Purkinje cell (primary cell): ENCODE measurements around the gene SELENOF. TPM values are rescaled to one million over a fixed set of nuclear protein-coding genes. Genes with fewer than 3 reads are reported as not detected.

Experiments
- polyA plus RNA-seq: library from polyadenylated mRNA; unstranded; fragments of >200 nt; fragmentation: Nextera tagmentation; gene quantifications from 2 replicates; pipeline ENCODE4 v1.2.1, GENCODE V29; 2014

The SELENOF gene
- polyA plus RNA-seq = 364 and 518 TPM in 2 replicates

DNA sequence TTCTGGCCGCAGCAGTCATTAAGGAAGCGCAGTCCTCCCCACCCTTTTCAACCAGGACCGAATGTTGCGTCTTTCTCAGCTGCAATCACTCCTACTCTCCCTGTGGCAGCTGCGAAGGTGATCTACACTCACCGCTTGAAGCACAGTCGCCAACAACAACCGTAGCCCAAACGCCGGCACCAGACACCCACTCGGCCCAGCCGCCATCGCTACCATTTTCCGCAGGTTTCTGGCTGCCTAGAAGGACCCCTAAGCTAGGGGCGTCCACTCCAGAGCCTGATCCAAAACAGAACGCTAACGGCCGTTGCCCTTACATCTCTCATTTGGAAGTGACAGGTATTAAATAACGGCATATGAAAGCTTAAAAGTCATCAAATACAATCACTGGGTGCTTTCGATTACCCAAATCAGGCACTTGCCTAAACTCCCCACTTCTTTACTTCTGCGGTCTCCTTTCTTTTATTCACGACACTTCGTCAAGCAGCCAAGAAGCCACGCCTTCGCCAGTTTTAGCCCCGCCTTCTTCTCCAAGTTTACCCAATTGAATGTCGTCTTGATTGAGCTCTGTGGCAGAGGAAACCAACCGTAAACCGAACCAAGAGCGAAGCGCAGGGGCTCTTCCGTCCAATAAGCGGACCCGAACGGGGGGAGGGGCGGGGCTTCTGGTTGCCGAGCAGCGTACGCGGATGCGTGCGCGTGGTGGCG is at the start of gene SELENOF:
Gene SELENOF, minus strand, starts transcription at position 231 of the 705 bp plus-strand sequence. Its CDS starts 15 bp downstream, at position 216.

DNA sequence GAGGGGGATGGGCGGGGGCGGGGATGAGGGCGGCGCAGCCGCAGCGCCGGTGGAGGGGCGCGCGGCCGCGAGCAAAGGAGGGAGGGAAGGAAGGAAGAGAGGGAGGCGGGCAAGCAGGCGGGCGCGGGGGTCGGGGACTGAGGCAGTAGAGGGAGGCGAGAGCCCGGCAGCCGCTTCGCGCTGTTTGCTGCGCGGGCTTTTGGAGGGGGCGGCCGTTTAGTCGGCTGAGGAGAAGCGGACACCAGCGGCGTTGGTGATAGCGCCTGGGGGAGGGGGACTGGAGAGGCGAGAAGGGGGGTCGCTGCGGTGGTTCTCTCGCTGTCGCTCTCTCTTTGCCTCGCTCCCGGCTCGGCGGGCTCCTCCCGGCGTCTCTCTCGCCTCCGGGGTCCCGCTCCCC is 673 bp upstream of the SELENOF start, which contains the start of gene HS2ST1:
Gene HS2ST1, plus strand, starts transcription at position 35 of the 397 bp plus-strand sequence.

Other genes with a start within 250 kb of the SELENOF start
- gene SH3GLB1, start 209.6 kb downstream of the SELENOF start, polyA plus RNA-seq = 25.3 and 26.6 TPM in 2 replicates
- 13.2 and 14.2 TPM in 2 replicates for gene HS2ST1, start 509 bp upstream of the SELENOF start, polyA plus RNA-seq